HG03139 (cell line): ENCODE results near the gene KCTD16.

Experiments
- ATAC-seq: cut with Tn5 transposase; IDR thresholded peaks from one replicate; pipeline ENCODE4 v1.9.1; 2021; ENCODE audit not compliant: unreplicated experiment

KCTD16 gene

DNA sequence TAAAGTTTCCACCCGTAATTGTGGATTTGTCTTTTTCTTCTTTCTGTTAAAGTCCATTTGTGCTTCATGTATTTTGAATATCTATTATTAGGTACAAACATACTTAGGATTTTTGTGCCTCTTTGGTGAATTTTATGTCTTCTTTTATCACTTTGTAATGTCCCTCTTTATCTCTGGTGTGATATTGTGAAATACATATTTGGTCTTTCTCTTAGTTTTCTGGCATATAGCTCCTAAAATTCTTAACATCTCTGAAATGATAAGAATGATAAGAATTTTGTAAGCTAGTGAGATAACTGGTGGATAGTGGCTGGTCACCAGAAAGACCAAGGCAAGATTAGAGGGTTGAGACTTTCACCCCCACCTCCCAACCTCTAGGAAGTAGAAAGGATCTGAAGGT lies 111.1 kb downstream of the KCTD16 start:
- no peak for ATAC-seq

DNA sequence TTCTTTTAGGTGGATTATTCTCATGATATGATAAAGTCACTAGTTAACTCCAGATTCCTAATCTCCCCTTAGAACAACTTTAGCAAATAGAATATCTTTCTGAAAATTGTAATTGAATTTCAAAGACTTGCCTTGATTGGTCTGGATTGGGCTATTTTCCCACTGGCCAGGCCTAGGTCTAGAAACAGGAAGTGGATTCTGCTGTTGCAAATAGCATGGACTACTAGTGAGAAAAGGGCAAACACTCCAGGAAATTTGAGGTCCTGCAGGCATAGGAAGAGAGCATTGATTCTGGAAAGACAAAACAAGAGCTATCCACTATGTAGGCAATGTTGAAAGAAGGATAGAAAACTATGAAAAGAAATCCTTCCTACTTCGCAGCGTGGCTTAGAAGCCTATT lies 113.4 kb downstream of the KCTD16 start:
- no peak for ATAC-seq

DNA sequence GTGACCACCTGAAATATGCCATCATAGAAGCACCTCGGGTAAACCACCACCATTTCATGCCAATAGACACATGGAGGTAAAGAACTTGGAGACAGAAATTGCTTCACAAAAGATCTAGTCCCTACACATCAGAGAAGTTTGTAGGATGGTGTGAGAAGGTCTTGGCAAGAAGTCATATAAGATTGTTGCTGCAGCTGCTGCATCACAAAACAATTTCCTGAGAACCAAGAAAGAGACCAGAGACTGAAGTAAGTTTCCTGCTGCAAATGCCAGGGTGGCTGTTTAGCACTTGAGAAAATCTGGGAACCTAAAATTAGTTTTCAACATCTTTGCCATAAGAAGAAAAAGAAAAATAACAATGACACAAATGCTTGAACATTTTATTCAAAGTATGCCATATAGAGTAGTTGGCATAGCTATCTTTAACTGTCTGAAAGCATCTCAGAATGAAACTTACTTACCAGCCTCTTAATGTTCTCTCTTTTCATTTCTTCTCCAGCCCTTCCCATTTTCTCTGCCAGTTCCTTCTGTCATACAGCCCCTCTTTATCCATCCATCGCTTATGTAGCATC lies 114.3 kb downstream of the KCTD16 start:
- ATAC-seq, result no peak

GRCh38 chr5:144289277-144289676 lies 118.6 kb downstream of the KCTD16 start:
- ATAC-seq, result no peak

- ATAC-seq, result no peak
These were observed 121.4 kb downstream of the KCTD16 start for GRCh38 chr5:144292029-144292428.

GRCh38 chr5:144295284-144295683 lies 124.6 kb downstream of the KCTD16 start:
- ATAC-seq, result no peak

DNA sequence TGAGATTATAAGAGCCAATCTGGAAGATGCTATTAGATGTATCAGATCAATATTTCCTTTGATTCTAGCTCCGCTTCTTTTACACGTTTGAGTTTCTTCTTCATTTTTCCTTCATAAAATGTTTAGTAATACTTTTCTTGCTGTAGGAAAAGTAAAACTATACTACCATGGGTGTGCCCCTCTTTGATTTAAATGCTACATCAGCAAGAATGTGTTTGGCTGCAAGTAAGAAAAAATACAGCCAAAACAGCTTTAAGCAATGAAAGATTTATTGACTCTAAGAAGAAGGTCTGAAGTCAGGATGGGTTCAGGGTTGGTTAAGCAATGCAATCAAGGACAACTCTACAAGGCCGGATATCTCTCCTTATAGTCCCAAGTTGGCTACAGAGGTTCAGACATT lies 126.4 kb downstream of the KCTD16 start:
- ATAC-seq, result no peak

- no peak for ATAC-seq
These were observed 128.0 kb downstream of the KCTD16 start for GRCh38 chr5:144298658-144299057.

DNA sequence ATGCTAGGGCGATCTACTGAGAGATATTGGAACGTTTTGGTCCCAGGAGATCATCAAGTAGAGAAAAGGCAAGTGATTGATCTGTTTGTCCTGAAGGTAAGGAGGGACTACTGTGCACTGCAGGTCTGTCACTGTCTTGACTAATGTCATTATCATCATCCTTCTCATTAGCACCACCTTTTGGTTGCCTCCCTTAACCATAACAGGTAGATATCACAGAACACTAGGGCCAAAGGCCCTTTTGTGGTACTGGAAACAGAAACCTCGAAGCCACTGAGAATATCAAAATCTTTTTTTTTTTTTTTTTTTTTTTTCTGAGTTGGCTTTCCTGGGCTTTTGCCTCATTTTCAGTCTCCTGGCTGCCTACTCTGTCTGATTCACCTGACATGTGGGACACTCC lies 134.0 kb downstream of the KCTD16 start:
- ATAC-seq, result no peak

GRCh38 chr5:144307736-144308135 lies 137.1 kb downstream of the KCTD16 start:
- ATAC-seq, result no peak

DNA sequence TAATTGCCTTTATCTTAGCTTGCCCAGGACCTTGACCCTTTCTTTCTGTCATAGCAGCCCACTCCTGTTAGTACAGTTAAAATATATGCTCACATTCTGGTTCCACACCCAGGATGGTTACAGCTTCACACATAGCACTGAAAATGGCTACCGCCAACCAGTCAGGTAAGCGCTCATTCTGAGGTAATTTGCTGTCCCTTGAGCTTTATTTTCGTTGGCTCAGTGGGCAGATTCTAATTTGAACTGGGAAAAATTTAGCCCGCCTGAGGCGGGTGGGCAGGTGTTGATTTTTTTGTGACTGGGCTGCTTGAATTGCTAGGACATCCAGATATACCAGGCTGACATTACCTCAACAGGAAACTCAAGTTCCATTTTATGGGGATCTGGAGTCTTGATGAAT lies 137.5 kb downstream of the KCTD16 start:
- no peak for ATAC-seq

DNA sequence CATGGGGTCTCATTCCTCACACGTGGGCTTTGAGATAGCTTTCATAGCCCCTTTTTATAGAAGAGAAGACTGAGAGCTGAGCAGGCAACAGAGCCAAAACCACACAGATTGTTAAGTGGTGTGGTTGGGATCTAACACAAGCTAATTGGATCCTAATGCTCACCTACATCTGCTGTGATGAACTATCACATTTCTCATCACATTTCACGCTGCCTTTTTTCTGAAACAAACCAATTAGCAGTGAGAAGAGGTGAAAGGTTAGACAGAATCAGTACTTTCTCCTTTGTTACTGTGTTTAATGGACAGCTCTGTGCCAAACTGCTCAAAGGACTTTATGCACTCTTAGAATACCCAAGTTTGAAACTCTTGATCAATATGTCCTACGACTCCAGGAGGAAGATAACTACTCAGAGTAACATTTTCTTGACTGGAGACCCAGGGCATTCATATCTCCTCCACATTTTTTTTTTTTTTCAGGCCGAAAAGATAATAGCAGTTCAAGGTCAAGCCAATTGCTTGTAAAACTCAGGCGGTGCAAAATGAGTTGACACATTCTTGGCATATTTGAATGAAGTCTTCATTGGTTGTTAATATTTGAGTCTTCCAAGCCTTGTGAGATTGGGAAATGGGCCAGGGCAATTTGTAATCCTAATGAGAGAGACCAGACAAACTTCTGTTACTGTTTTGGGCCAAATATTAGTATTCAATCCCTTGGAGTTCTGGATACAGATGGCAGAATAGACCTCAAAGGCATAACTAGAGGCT lies 138.4 kb downstream of the KCTD16 start:
- ATAC-seq, result no peak

DNA sequence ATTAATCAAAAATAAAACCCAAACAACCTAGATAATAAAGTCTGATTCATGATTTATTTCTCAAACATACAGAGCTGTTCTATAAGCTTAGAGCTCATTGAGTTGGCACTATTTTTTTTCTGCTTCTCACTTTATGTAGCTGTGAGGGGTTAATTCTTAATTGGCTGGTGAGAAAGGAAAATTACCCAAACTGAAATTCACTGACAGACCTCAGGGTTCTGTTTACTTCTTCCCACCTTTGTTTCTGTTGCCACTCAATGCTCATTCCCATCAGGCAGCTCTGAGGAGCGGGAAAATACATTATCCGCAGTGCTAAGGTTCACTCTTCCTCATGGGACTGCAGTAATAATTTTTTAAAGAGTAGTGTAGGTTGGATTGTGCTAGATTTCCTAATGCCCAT lies 139.9 kb downstream of the KCTD16 start:
- no peak for ATAC-seq

- no peak for ATAC-seq
These were observed 142.6 kb downstream of the KCTD16 start for GRCh38 chr5:144313147-144313726.

GRCh38 chr5:144315026-144315425 lies 144.4 kb downstream of the KCTD16 start:
- no peak for ATAC-seq

DNA sequence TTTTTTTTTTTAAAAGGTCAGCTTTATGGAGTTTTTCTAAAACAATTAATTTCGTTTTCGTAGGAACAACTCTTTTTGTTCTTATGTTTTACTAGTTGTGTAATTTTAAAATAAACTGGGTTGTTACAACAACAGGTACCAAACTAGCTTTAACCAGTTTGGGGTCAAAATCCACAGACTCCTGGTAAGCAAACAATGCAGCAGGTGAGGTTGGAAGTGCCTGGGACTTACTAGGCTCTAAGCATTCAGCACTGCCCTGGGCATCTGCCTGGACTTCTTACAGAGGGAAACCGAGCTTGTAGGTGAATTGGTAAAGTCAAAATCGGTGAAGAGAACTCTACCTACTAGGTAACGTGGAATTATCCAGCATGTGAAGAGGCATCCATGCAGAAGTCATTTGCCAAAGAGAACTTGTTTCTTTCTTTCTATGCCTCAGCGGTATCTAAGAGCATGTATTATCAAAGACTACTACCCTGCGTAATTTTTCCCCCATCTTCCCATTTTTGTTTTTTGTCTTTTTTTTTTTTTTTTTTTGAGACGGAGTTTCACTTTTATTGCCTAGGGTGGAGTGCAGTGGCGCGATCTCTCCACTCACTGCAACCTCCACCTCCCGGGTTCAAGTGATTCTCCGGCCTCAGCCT lies 145.4 kb downstream of the KCTD16 start:
- no peak for ATAC-seq

DNA sequence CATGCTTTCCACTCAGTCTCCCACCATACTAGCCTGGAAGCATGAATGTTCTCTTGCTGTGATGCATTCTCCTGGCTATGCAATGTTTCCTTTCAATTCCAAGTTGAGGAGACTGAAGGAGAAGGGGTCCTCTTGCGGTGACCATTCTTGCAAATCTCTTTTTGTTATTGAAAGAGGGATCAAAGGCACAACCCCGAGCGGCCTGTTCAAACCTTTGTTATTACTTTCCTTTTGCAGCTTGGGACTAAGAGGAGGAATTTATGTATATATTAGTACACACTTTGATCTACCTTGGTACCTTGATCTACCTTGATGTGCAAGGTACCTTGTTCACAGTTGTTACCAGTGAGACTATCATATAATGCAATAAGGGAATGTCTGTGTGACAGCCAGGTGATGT lies 147.3 kb downstream of the KCTD16 start:
- no peak for ATAC-seq

- no peak for ATAC-seq
These were observed 147.8 kb downstream of the KCTD16 start for GRCh38 chr5:144318460-144318859.

DNA sequence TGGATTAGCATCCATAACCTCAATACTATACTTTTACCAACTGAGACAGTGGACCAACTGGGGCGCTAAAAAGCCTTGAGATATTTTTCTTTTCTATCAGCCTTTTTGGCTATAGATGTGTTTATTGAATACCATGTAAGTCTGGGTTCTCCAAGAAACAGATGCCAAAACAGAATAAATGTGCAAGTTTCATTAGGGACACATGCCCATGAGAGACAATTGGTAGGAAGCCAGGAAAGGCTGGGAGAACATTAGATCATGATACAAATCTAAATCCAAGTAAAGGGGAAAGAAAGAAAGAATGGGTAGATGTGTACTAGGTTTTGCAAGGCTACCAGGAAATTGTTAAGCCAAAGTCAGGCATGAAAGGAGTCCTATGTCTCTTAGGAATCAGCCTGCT lies 152.5 kb downstream of the KCTD16 start:
- no peak for ATAC-seq

DNA sequence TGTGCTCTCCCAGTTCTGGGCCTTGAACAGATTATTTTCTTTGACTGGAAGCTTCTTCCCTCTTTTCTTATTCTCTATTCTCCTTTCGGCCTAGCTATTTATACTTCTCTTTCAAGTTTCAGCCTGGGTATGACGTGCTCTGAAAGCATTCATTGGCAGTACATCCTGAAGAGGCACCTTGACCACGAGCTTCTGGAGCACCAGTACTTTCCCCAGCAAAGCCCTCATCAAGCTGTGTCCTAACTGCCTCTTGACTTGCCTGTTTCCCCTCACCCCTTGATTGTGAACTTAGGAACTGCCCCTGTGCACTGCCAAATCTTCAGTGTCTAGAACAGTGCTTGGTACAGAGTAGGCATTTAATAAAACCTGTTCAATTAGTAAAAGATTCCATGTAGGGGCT lies 154.9 kb downstream of the KCTD16 start:
- ATAC-seq, result no peak

DNA sequence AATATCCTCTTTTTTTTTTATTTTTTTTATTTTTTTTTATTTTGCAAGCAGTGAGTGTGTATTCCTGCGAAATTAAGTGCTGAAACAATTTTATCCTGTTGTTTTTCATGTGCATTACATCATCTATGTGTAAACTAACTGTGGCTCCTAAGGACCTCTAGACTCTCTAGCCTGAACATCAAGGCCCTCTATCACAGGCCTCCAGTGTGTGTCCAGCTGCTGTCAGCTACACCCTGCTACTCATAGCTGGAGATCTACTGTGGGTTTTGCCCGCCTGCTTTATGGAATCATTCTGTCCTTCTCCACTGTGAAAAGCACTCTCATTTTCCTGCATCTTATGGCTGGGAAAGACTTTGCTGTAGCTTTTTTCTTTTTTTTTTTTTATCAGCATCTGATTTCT lies 157.8 kb downstream of the KCTD16 start:
- ATAC-seq, result no peak

DNA sequence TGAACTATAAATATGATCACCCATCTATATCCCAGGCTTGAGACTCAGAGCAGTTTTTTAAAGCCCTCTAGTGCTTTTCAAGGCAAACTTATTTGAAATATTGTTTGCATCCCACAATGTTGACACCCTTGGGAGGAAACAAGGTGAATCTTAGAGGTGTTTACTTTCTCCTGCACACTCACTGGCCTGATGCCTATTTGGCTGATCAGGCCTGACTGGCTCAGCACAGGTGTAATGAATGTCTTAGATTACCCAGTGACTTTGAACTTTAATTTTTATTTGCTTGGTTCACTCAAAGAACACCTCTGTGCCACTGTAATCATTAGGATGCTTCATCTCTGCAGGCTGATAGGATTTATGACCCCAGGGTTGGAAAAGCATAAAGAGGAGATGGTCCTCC lies 158.3 kb downstream of the KCTD16 start:
- ATAC-seq, result no peak
